Osteoblast (primary cell): ENCODE data around the gene MACF1. TPM values are rescaled to one million over a fixed set of nuclear protein-coding genes. Genes with fewer than 3 reads are reported as not detected.

Experiments used
- DNase-seq: peaks from one replicate; pipeline ENCODE4 v3.0.0; 2011; ENCODE audit warnings: low spot score, mixed read lengths; ENCODE audit not compliant: insufficient read length; ENCODE audit errors: missing footprints
- H2AFZ ChIP-seq: 2 replicates; pipeline ENCODE4 v1.6.0; 2011; ENCODE audit warnings: mild to moderate bottlenecking, low read length
- H3K27ac ChIP-seq: 2 replicates; pipeline ENCODE4 v1.5.1; 2011; ENCODE audit warnings: mild to moderate bottlenecking, low read depth, low read length, moderate library complexity
- H3K27me3 ChIP-seq: 2 replicates; pipeline ENCODE4 v1.6.0; 2012; ENCODE audit warnings: mild to moderate bottlenecking, control low read depth, inconsistent platforms, low read length, moderate library complexity; ENCODE audit not compliant: insufficient read depth
- H3K36me3 ChIP-seq: 2 replicates; pipeline ENCODE4 v1.5.1; 2011; ENCODE audit warnings: mild to moderate bottlenecking, low read length, control low read depth, moderate library complexity; ENCODE audit not compliant: insufficient read depth
- H3K4me1 ChIP-seq: 2 replicates; pipeline ENCODE4 v1.5.1; 2011; ENCODE audit warnings: mild to moderate bottlenecking, low read length, control low read depth, moderate library complexity; ENCODE audit not compliant: insufficient read depth
- H3K4me2 ChIP-seq: 2 replicates; pipeline ENCODE4 v1.6.0; 2011; ENCODE audit warnings: mild to moderate bottlenecking, low read length; ENCODE audit not compliant: insufficient read depth
- H3K4me3 ChIP-seq: fragments of 200-600 bp; sonication (generic); 3 replicates; pipeline ENCODE4 v1.5.1; 2012; ENCODE audit warnings: mild to moderate bottlenecking, low read length, inconsistent platforms; ENCODE audit not compliant: insufficient read depth
- H3K79me2 ChIP-seq: 2 replicates; pipeline ENCODE4 v1.6.0; 2012; ENCODE audit warnings: mild to moderate bottlenecking, low read length, control low read depth, inconsistent platforms; ENCODE audit not compliant: insufficient read depth
- H3K9me3 ChIP-seq: 2 replicates; pipeline ENCODE4 v1.5.1; 2011; ENCODE audit warnings: low read depth, low read length, control low read depth
- H4K20me1 ChIP-seq: 2 replicates; pipeline ENCODE4 v1.6.0; 2012; ENCODE audit warnings: mild to moderate bottlenecking, low read length, control low read depth; ENCODE audit not compliant: insufficient read depth
- total RNA-seq: library from RNA; depleted of rRNA; stranded (reverse); fragments of >200 nt; gene quantifications from 2 replicates; pipeline ENCODE4 v1.2.3, GENCODE V29; 2012
- TF ChIP-seq, protein P1 (sequence below): IDR thresholded peaks from 2 replicates; pipeline ENCODE4 v1.5.1; 2011; ENCODE audit warnings: mild to moderate bottlenecking, low read depth, low read length, moderate library complexity; ENCODE audit errors: extremely low read depth

MACF1 gene
- total RNA-seq, 1 donor, result 424 TPM

DNA sequence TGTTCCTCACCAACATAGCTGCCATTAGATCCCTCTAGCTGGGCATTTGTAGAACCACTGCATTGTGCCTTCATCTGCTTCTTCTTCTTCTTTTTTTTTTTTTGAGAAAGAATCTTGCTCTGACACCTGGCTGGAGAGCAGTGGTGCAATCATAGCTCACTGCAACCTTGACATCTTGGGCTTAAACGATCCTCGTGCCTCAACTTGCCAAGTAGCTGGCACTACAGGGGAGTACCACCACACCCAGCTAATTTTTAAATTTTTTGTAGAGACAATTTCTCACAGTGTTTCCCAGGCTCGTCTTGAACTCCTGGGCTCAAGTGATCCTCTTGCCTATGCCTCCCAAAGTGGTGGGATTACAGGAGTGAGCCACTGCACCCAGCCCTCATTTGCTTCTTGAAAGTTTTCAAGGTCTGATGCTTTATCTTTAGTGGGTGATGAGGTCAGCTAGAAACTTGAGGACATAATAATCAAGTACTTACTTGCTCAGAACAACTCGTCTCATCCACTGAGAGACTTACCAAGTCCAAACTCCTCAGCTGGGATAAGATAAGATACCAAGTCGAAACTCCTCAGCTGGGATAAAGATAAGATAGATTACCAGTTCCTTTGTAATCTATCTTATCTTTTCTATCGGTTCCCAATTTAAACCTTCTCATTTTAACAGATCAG lies 71.5 kb downstream of the MACF1 start:
- H3K4me3 ChIP-seq, result no peak overlapping the region
- H3K27ac ChIP-seq, result no peak overlapping the region
- no peak overlapping the region for H2AFZ ChIP-seq
- H3K36me3 ChIP-seq, result no peaks in the 10 kb centered on the region
- peaks cover 70% of the 10 kb centered on the region for H3K79me2 ChIP-seq
- no peak overlapping the region for H3K4me2 ChIP-seq
- no peaks in the 10 kb centered on the region for H3K27me3 ChIP-seq
- peaks cover 6% of the 10 kb centered on the region for H3K4me1 ChIP-seq
- H3K9me3 ChIP-seq, result no peaks in the 10 kb centered on the region
- DNase-seq, result no peak
- peaks cover 38% of the 10 kb centered on the region for H4K20me1 ChIP-seq
- TF ChIP-seq, protein P1, sequence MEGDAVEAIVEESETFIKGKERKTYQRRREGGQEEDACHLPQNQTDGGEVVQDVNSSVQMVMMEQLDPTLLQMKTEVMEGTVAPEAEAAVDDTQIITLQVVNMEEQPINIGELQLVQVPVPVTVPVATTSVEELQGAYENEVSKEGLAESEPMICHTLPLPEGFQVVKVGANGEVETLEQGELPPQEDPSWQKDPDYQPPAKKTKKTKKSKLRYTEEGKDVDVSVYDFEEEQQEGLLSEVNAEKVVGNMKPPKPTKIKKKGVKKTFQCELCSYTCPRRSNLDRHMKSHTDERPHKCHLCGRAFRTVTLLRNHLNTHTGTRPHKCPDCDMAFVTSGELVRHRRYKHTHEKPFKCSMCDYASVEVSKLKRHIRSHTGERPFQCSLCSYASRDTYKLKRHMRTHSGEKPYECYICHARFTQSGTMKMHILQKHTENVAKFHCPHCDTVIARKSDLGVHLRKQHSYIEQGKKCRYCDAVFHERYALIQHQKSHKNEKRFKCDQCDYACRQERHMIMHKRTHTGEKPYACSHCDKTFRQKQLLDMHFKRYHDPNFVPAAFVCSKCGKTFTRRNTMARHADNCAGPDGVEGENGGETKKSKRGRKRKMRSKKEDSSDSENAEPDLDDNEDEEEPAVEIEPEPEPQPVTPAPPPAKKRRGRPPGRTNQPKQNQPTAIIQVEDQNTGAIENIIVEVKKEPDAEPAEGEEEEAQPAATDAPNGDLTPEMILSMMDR, result no peak

DNA sequence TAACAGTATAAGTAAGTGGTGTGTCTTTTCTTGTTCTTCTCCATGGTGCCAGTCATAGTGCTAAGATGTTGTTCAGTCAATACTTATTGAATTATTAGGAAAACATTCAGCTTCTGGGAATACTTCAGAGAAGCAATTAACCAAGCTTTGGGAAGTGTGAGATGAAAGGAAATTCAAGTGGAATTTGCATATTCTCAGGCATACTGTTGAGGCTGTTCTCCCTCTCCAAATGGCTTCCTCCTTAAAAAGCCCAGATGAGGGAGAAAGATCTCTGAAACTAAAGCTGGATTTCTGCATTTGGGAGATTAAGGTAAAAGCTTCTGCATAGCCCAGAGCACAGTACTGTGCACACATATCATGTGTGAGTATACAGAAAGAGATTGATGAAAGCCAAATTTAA lies 73.4 kb downstream of the MACF1 start:
- no peak overlapping the region for H3K4me2 ChIP-seq
- no peak overlapping the region for H3K4me3 ChIP-seq
- H3K4me1 ChIP-seq, result no peaks in the 10 kb centered on the region
- H3K79me2 ChIP-seq, result peaks cover 62% of the 10 kb centered on the region
- no peak for DNase-seq
- H3K36me3 ChIP-seq, result peaks cover 4% of the 10 kb centered on the region
- TF ChIP-seq, protein P1, result no peak
- peaks cover 23% of the 10 kb centered on the region for H4K20me1 ChIP-seq
- no peaks in the 10 kb centered on the region for H3K9me3 ChIP-seq
- H3K27ac ChIP-seq, result no peak overlapping the region
- H2AFZ ChIP-seq, result no peak overlapping the region
- no peaks in the 10 kb centered on the region for H3K27me3 ChIP-seq

GRCh38 chr1:39282537-39283216 lies 78.2 kb downstream of the MACF1 start:
- H3K27ac ChIP-seq, result no peak overlapping the region
- H3K9me3 ChIP-seq, result no peaks in the 10 kb centered on the region
- no peak overlapping the region for H3K4me2 ChIP-seq
- no peak overlapping the region for H3K4me3 ChIP-seq
- peaks cover 34% of the 10 kb centered on the region for H3K79me2 ChIP-seq
- no peak for DNase-seq
- peaks cover 43% of the 10 kb centered on the region for H3K36me3 ChIP-seq
- TF ChIP-seq, protein P1, result no peak
- peaks cover 12% of the 10 kb centered on the region for H4K20me1 ChIP-seq
- no peaks in the 10 kb centered on the region for H3K27me3 ChIP-seq
- H3K4me1 ChIP-seq, result no peaks in the 10 kb centered on the region
- no peak overlapping the region for H2AFZ ChIP-seq

DNA sequence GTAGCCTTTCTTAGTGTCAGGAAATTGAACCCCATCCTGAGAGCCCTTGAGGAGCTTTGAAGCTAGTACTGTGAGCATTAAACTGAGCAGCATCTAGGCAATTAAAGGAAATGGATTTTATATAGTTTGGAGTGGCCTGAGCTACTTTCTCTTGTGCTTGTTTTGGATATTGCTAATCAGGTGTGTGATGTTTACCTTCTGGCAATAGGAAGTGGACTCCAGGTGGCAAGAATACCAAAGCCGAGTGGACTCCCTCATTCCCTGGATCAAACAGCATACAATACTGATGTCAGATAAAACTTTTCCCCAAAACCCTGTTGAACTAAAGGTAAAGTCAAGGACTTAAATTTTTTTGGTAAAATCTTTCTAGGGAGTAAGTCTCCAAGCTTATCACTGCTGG lies 79.4 kb downstream of the MACF1 start:
- H3K4me1 ChIP-seq, result no peaks in the 10 kb centered on the region
- H3K79me2 ChIP-seq, result peaks cover 23% of the 10 kb centered on the region
- TF ChIP-seq, protein P1, result no peak
- H3K4me3 ChIP-seq, result no peak overlapping the region
- H3K27ac ChIP-seq, result no peak overlapping the region
- H3K36me3 ChIP-seq, result peaks cover 52% of the 10 kb centered on the region
- H3K9me3 ChIP-seq, result no peaks in the 10 kb centered on the region
- DNase-seq, result no peak
- H4K20me1 ChIP-seq, result peaks cover 3% of the 10 kb centered on the region
- H3K4me2 ChIP-seq, result no peak overlapping the region
- H2AFZ ChIP-seq, result no peak overlapping the region
- no peaks in the 10 kb centered on the region for H3K27me3 ChIP-seq
